DMS 273 (cell line): ENCODE results near the gene MAP2K4.
"Not testable (repeated sequence)": the region's sequence is repeated elsewhere in the genome, so short reads cannot be mapped to it uniquely, and the experiment has no call there.

Experiments
- DNase-seq: peaks from one replicate; lab custom pipeline; 2025; ENCODE audit not compliant: unreplicated experiment; lab: John Stamatoyannopoulos, UW

Gene MAP2K4

GRCh38 chr17:12136243-12136642, 115.6 kb downstream of the MAP2K4 start:
- DNase-seq = no peak

DNA sequence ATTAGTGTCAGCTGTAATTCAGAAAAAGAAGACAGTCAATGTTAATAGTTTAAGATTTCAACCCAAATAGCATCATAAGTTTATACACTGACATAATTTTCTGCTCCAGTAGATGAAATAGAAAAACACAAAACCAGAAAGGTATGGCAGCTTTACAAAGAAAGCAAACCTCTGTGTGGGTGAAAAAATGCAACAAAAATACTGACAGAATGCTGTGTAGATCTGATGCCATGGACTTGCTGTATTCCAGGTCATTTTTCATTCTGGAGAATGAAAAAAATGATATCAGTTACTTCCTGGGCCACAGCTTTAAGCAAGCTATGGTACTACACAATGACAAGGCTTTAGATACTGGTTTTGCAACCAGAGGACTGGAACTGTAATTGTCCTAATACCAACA, 116.0 kb downstream of the MAP2K4 start:
- DNase-seq = no peak

- no peak for DNase-seq
Measured at GRCh38 chr17:12137859-12138258, 117.2 kb downstream of the MAP2K4 start.

DNA sequence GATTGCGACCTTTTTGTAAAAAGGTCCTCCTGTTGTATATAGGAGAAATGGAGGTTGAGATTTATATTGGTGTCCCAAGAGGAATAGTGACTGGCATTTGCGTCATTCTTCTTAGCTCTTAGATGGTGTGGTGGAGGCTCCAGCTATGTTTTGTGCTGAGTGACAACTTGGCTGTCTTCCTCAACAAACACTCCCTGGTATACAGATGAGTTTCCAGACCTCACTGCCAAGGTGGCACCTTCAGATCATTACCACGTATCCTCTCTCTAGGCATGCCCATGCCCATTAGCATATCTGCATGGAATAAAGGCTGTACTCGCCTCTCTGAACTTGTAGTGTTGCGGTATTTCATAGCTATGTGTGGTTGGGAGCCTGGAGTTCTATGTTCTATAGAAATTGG, 120.0 kb downstream of the MAP2K4 start:
- DNase-seq = no peak

- not testable (repeated sequence) for DNase-seq
Measured at GRCh38 chr17:12162187-12162586, 141.5 kb downstream of the MAP2K4 start.

DNA sequence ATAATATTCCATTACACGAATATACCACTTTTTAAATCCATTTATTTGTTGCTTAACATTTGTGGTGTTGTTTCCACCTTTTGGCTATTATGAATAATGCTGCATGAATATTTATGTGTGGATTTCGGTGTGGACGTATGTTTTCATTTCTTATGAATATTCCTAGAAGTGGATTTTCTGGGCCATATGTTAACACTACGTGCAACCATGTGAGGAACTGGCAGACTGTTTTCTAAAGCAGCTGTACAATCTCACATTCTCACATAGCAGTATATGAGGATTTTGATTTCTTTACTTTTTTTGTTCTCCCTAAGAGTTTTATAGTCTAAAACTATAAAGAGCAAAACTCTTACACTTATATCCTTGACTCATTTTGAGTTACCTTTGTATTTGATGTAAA, 143.4 kb downstream of the MAP2K4 start:
- no peak for DNase-seq

DNA sequence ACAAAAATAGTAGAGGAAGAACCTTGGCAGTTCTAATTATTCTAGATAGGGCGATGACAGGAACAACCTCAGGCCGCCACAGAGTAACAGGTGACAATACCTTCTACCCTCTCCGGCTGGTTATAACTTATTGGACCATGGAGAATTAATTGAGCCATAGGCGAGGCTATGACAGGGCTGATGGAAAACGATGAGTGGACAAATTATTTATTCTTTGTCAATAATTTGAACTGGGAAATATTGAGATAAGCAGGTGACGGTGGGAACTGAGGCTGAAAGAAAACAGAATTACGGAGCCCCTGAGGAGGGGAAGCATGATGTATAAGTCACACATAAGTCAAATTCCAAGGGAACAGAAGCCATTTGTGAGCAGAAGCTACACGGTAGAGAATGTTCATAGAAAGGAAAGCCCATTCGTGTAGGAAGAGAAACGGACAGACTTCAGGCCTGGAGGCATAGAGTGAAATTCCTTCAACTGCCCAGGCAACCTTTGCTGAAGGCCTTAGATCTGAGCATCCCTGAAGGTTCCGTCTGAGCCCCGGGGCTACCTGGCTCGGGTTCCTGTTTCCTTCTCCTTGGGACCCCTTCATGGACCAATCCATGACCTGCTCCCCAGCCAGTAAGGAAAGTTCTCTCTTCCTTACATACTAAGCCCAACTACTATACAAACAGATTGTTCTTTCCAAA, 158.1 kb downstream of the MAP2K4 start:
- no peak for DNase-seq

DNA sequence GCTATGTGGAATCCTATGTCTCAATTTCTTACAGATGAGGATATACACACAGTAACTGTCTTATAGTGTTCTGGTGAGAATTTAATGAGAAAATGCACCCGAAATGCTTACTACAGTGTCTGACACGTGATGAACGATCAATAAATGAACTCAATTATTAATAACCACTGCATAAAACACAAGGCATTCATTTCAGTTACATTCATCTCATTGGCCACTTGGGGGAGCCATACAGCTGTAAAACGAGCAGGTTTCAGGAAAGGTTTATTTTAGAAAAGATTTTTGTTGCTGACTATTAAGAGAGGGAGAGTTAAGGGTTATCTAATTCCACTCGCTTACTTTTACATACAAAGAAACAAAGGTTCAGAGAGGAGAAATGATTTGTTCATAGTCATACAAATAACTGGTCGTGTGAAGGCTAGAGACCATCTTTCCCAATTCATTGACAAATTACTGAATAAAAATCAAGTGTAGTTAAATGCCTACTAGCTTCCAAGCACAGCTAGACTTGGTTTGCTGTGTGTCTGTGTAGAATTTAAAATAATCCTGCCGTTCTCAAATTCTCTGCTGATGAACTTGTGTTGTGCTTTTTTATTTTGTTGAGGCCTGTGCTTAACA, 160.1 kb downstream of the MAP2K4 start:
- peak; percentile 73 for DNase-seq

DNA sequence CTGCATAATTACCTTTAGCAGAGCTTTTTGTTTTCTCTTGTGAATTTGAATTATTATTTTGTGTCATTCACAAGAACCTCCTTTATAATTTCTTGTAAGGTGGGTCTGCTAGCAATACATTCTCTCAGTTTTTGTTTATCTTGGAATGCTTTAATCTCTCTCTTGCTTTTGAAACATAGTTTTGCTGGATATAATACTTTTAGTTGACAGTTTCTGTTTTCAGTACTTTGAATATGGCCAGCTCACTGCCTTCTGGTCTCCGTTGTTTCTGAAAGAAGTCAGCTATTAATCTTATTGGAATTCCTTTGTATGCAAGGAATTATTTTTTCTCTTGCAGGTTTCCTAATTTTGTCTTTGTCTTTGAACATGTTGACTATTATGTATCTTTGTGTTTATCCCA, 167.0 kb downstream of the MAP2K4 start:
- DNase-seq = no peak

- no peak for DNase-seq
Measured at GRCh38 chr17:12193144-12193735, 172.6 kb downstream of the MAP2K4 start.
